LHCN-M2 (cell line): ENCODE results near the gene ETV6. TPM values are rescaled to one million over a fixed set of nuclear protein-coding genes. Genes with fewer than 3 reads are reported as not detected.
A peak's percentile ranks its signal among the peaks of the same experiment; 100 is the strongest.
"Not testable (repeated sequence)": the region's sequence is repeated elsewhere in the genome, so short reads cannot be mapped to it uniquely, and the experiment has no call there.

ENCODE experiments used
- DNase-seq: peaks from one replicate; pipeline ENCODE4 v3.0.0-alpha.2; 2012; ENCODE audit warnings: low read depth
- total RNA-seq: library from RNA; depleted of rRNA; stranded (reverse); fragments of >200 nt; gene quantifications from 2 replicates; pipeline ENCODE4 v1.2.3, GENCODE V29; 2014

ETV6 gene
- total RNA-seq, 1 experiment from 2014 or later: 5.3 TPM

DNA sequence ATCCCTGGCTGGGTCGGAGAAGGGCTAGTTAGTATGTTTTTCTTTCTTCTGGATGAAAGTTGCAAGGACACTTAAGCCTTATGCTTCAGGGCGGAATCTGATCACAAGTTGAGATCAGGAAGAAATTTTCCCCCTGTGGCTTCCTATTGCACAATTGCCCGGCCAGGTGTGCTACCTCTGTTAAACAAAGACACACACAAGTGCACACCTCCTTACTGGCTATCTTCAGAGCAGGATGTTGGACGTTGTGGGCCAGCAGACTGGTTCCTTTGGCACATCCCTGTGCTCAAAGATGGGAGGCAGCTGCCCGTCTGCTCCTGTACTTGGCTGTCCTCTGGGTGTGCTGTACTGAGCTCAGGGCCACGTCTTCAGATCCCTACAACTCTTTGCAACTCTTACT lies 19.1 kb downstream of the ETV6 start:
- no peak for DNase-seq

DNA sequence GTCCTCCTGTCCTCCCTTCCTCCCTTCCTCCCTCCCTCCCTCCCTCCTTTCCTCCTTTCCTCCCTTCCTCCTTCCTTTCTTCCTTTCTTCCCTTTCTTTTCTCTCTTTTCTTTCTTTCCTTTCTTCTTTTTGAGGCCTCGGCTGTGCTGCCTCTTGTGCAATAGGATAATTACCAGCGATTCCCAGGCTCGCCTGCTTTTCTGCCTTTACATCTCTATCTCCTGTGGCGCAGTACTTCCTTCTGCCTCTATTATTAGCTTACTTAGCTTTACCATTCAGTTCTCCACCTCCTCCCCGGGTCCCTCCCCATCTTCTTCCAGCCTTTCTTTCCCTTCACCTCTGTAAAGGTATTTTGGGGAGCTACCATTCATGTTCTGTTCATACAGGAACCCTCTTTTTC lies 19.9 kb downstream of the ETV6 start:
- no peak for DNase-seq

DNA sequence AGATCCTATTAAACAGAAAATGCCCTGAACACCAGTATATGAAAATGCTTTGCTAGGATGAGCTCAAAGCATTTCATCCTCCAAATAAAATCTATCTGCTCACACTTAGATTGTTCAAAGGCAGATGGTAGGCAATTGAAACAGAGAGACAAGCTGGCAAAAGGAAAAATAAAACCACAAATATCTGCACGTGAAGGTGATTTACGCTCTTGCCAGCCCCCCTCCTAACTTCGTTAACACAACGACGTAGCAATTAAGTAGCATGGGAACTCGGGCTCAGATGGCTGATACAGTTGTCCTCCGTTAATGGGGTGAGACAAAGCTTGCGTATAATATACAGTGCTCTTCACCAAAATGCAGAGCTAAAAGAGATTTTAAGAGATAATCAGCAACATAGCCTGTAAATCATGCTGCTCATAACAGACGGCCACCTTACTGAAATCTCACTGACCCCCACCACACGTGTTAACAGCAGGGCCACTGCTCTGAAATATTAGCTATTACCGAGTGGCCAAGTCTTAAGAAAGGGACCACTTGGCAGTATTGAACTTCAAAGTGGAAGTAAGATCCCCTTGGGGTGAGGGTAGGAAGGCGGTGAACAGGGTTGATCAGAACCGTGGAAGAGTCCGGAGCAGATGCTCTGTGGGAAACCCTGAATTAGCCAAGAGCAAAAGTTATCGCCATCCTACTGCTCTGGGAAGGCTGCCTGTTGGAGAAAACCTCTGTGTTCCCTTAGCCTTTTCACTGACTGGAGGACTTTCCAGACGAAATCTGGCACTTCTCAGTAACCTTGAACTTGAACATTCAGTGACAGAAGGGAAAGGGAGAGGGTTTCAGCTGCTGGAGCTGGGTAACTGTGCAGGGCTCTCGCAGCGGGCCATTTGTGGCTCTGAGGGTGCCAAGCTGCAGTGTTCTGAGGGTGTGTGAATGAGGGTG lies 23.1 kb downstream of the ETV6 start:
- no peak for DNase-seq

DNA sequence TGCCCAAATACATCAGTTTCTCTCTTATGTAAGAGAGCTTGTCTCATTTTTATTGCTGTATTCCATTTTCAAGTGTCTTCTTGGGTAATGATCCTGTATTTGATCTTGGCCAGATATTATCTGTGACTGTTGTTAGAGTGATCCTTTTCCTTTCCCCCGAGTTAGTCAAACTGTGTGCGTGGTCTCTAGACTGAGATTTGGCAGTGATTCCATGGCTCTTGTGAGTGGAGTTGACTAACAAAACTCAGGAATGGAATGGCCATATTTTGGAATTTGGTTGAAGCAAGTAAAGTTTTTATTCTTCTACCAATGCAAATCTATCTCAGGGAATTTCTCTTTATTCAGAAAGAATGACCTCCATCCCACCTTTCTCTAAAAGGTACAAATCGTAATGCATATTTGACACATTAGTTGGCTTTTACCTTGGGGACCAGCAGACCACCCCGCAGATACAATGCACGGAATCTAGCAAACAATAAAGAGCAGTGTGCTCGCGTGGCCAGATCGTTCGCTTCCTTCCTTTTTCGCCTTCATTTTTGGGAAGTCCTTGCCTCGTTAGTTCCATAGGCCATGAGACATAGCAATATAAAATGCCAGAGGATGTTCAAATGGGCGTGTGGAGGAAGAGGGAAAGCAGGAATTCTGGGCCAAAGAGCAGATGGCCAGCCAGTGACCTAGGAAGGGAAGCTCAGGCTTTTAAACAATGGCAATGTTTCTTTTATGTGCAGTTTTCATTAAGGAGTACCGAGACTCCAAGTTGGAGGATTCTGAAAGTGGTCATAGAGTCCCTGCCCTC lies 24.4 kb downstream of the ETV6 start:
- DNase-seq: no peak

DNA sequence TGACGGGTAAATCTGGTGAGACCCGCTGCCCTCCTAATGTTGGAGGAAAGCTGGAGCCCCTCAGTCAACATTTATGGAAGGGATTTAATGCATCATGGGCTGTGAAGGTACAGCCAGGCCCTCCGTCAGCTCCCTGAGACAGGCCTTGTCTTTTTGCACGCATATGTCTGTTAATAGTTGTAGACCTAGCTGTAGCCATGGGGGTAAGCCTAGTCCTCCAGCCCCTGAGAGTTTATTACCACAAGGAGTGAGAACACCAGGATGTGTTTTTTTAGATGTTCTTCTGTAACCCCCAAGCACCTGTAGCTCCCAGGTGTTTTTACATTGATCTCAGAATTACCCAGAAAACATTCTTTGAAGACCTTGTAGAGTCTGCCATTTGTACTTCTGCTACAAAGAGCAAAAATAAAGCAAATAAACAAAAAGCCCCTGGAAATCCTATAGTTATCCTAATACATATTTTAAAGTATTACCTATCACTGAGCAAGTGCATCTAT lies 25.5 kb downstream of the ETV6 start:
- no peak for DNase-seq

DNA sequence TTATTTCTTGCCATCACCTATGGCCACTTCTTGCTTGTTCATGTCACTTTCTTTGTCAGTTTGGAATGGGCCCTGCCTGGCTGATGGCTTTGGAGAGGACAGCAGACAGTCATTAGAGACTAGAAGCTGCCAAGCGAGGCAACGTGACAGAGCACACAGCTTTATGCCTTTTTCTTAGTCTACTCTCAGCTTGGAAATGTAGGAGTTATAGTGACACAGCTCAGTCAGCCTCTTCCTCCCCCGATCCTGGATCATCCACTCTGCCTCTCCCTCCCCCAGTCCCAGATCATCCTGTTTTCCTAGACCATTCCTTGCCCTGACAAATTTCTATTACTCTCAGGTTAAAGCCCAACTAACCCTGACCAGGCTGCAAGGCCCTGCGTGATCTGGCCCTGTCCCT lies 26.6 kb downstream of the ETV6 start:
- DNase-seq: no peak

DNA sequence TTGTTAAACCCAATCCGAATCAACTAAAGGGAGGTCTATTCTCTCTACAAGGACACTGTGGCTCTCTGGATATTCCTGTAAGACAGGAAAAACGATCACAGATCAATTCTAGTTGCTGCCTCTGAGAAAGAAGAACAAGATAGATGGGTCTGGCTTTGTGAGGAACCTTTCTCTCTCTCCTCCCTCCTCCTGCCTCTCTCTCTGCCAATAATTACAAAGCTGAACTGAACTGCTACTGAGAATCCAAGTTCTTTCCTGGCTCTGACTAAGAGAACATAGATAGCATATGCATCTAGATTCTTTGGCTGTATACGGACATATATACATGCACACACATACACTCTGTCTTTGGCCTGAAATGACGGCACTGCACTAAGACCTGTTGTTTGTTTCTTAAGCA lies 27.6 kb downstream of the ETV6 start:
- DNase-seq: no peak

DNA sequence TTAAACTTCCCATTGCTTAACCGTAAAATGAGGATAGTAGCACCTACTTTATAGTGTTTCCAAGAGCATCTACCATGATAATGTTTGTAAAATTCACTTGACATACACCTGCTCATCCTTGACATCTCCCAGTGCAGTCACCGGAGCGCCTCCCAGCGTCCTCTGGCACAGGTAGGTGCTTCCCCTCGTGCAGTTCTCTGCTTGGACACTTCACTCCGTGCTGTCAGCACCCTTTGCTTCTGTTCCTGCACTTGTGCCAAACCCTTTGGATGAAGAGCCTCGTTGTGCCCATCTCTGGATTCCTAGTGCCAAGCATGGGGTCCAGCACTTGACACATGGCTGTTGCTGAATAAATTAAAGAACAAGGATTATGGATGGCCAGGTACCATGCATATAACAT lies 28.3 kb downstream of the ETV6 start:
- DNase-seq: no peak

DNA sequence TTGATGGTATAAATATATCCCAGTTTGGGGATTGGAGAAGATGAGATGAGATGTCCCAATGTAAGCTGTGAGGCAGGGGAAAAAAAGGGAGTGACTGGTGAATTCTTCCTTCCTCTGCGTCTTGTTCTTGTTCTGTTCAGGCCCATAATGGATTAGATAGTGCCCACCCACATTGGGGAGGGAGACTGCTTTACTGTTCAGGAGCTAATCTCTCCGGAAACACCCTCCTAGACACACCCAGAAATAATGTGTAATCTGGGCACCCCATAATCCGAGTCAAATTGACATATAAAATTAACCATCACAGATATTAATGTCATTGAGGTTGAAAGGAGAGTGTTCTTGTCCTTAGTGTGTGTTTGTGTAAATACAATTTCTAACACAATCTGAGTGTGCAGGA lies 29.3 kb downstream of the ETV6 start:
- no peak for DNase-seq

DNA sequence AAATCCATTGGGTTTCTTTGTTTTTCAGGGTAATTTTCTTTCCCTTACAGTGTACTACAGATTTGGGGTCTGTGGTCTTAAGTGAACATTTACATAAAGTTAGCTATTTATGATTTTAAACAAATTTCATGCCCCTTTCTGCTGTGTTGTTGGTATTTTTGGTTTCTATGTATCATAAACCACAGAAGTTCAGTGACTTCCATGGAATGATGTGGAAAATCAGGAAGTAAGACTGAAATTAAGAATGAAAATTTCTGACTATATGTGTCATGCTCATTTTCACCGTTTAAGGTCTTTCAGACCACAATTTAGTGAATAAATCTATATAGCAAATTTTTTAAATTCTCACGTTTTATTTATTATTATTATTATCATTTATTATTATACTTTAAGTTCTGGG lies 31.7 kb downstream of the ETV6 start:
- DNase-seq: peak; percentile 19

DNA sequence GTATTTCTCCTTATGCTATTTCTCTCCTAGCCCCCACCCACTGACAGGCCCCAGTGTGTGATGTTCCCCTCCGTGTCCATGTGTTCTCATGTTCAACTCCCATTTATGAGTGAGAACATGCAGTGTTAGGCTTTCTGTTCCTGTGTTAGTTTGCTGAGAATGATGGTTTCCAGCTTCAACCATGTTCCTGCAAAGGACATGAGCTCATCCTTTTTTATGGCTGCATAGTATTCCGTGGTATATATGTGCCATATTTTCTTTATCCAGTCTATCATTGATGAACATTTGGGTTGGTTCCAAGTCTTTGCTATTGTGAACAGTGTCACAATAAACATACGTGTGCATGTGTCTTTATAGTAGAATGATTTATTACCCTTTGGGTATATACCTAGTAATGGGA lies 32.2 kb downstream of the ETV6 start:
- not testable (repeated sequence) for DNase-seq

DNA sequence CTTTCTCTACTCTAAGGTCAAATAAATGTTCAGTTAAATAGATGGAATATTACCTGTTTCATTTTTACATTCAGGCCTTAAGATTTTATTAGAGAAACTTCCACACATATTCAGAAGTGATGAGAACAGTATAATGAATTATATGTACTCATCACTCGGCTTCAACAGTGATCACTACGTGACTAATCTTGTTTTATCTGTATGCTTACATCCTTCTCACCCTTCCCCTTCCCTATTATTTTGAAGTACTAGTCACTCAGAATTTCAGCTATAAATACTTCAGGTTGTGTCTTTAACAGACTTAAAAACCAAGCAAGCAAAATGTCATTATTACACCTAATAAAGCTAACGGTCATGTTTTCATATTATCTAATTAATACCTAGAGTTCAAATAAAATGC lies 34.9 kb downstream of the ETV6 start:
- DNase-seq: peak; percentile 10

DNA sequence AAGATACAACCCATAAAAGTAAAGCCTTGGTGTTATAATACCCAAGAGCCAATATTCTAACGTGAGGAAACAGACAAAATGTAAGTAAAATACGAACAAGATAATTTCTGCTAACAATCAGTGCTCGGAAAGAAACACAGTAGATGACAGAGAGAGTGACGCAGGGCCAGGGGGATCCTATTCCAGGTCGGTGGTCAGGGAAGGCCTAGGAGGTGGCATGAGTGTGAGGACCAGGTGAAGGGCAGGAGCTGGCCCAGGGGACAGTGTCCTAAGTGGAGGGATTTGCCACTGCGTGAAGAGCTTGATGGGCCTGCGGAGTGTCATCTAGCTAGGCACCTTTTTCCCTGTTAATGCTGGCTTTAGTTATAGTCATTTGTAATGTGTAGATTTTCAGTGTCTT lies 35.3 kb downstream of the ETV6 start:
- no peak for DNase-seq

DNA sequence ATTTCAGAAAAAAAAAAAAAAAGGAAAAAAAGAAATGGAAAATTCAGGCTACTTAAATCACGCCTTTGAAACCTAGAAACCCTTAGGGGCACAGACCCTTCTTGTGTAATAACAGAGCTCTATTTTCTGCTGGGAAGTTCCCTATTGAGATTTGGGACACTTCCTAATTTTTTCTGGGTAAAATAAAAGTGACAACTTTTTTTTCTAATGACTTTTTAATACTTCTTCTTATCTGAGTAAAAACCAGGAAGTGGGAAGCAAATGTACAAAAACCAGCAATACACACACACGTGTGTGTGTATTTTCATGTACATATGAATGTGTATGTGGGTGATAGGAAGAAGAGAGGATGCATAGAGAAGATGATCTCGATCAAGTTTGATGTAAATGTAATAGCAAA lies 35.8 kb downstream of the ETV6 start:
- DNase-seq: no peak

DNA sequence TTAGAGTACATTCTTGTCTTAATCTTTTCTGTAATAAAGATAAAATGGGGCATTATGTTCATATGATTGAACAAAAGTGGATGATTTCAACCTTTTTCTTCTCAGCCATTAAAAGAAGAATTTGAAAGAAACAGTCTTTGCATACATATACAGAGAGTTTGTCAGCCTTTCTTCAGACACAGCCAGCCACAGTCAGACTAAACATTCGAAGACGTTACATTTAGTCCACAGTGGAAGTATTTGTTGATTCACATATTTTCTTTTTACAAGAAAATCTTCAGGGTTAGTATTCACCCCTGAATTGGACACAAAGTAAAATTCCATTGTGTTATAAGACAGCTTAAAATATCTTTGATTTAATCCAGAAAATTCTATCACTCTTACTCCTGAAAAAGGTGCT lies 36.2 kb downstream of the ETV6 start:
- no peak for DNase-seq

DNA sequence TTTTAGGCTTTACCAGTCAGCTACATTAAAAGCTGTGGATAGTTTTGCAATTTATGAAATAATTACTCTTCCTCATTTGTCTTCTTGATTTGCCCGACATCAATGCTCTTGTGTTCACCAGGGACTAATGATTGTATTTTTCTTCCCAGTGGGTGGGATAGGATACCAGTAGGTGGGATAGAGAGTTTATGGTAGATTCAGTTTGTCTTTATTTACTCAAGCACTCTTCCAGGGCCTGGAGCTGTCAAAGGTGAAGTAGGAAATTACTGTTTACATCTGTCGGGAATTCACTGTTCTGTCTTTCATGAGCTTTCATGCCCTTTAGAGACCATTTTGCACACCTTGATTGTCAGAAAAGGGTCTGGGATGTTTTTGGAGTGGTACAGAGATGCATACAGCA lies 36.6 kb downstream of the ETV6 start:
- no peak for DNase-seq

DNA sequence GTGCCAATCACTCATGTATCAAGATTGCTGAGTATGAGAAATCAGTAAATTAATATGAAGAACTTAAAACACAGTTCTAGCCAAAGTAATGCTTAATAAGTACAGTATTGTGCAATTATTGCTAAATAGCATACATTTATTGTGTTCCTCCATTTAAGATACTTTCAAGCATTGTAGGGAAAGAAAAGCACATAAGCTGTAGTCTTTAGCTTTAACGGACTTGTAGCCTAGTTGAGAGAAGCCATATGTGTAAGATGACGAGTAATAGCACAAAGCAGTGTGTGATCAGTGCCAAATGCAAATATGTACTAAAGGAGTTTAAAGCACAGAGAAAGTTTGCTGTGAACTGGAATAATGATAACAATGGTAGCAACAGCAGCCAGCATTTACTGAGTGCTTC lies 38.1 kb downstream of the ETV6 start:
- DNase-seq: no peak

DNA sequence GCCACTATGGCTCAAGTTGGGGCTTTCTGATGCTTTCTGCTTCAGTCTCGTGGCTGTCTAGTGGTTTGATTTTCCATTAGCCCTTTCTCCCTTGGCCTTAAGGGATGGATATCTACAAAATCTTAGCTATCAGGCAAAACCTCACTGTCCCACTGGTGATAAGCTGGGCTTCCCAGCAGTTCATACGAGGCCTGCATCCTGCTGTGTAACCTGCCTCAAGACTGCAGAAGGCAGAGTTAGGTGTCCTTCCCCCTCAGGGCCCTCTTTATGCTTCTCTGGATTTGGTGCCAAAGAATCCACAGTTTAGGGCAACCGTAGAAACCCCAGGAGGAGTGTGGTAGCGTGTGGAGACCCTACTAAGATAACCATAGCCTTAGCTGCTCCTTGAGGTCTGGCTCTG lies 38.9 kb downstream of the ETV6 start:
- DNase-seq: no peak

DNA sequence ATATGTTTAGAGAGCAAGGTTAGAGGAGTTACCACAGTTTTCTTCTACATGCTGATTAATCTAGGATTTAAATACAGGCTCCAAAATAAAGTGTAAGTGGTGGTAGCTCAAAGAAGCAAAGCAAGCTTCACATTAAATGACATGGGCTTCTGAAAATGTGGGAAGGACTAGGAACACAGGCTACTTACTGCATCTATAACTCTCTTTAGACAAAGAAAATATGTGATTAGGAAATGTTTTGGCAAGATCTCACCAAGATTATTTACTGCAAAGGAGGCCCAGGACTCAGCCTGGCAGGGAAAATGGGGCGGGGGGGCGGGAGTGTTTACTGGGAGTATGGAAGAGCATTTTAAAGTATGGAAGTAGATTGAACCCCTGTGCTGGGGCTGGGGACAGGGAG lies 39.4 kb downstream of the ETV6 start:
- no peak for DNase-seq

DNA sequence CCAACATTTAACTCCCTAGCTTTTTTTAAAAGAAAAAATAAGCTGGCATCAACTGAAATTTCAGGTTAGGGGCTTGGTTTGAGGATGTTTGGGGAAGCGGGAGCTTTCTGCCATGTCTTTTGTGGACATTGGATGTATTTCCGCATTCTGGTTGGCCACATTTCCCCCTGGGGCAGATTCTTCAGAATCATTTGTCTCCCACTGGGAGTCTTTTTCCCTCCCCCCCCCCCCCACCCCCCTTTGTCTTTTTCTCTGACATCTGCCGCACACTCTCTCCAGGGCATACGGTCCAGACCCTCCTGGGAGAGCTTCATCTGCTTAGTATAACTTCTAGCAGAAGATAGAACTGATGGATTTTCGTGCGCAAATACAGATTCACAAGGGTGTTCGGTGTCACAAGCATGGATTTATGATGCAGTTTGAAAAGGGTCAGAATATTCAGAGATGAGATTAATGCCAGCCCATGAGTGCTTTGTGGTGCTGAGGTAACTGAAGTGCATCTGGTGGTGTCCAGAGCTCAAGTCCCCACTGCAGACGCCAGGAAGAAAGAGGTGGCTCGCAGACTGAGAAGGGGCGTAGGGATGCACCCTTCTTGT lies 40.2 kb downstream of the ETV6 start:
- DNase-seq: no peak

DNA sequence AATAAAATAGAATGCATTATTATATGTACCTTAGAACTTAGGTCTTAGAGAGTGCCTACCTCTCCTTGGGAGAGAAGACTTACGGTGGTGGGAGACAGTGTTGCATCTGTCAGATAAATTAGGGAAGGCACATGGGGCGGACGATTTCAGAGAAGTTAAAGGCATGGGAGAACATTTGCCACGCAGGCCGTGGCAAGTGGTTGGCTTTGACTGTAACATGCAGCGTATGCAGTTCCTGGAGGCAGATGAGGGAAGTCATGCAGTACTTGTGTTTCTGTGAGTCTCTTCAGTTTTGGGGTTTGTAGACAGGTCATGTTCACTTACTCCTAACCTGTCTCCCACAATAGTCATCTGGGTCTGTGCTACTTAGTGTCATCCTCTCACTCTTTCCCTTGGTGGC lies 43.6 kb downstream of the ETV6 start:
- DNase-seq: no peak

DNA sequence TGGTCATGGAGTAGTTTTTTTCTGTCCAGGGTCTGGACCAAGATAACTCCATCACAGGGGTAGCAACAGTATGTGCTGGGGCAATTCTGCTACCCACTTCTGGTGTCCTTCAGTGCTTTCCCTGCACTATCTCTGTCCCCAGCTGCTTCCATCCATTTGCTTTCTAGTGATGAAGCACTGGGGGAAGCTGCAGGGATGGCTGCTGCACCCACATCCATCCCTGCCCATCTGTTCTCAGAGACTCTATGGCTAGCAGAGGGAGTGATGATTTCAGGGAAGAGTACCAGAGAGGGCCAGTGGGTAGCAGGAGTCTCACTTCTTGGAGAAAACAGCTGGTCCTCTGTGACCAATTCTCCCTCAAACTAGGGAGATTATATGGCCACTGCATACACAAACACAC lies 44.1 kb downstream of the ETV6 start:
- DNase-seq: peak; percentile 18
